Testis (tissue), 2 donors: Measurements from ENCODE around the gene MLC1.

Experiments used
- CTCF ChIP-seq, 3 experiments: fragments of 450-650 bp in 2 of 3; fragments of 200-600 bp in 1 of 3; sonication (generic) in 1 of 3; IDR thresholded peaks; one replicate each; pipeline ENCODE4 v1.5.1; 2016 to 2019; ENCODE audit warnings: antibody characterized with exemption in 3 of 3, mild to moderate bottlenecking in 2 of 3, moderate library complexity in 1 of 3
- POLR2A ChIP-seq: fragments of 450-650 bp; IDR thresholded peaks from one replicate; pipeline ENCODE4 v1.6.1; 2017; ENCODE audit warnings: antibody characterized with exemption, mild to moderate bottlenecking, moderate library complexity

- TF ChIP-seq CTCF (IDR thresholded peaks at IDR 0.05): no peak
- no peak for TF ChIP-seq POLR2A
Observed at GRCh38 chr22:50009765-50010675, 75.2 kb downstream of the MLC1 start.
